Stimulated activated naive B cell treated with anti-CD40 and anti-IgM and Interleukin-4, amounts not matched to agents 10 μg/mL and 1 μg/mL and 100 μg/mL, for 72 hours (primary cell): Measurements from ENCODE around the gene MYO3B.

Source experiments
- ATAC-seq, 2 donors: fragments of 150-1000 bp; cut with Tn5 transposase; replicated peaks; 2 replicates each; pipeline ENCODE4 v1.10.0; 2021; ENCODE audit warnings: moderate library complexity in 1 of 2
- DNase-seq: peaks from one replicate; pipeline ENCODE4 v3.0.0; 2021
- H3K27ac Mint-ChIP-seq: one replicate; pipeline ENCODE4 v1.8.0; 2022; ENCODE audit warnings: mild to moderate bottlenecking, mixed read lengths
- H3K27me3 Mint-ChIP-seq, 2 donors: one replicate each; pipeline ENCODE4 v1.8.0; 2022; ENCODE audit warnings: mixed read lengths in 2 of 2
- H3K36me3 Mint-ChIP-seq, 2 donors: one replicate each; pipeline ENCODE4 v1.8.0; 2022; ENCODE audit warnings: mixed read lengths in 2 of 2, mild to moderate bottlenecking in 1 of 2
- H3K4me1 Mint-ChIP-seq, 2 donors: one replicate each; pipeline ENCODE4 v1.8.0; 2022; ENCODE audit warnings: mixed read lengths in 2 of 2, mild to moderate bottlenecking in 1 of 2
- H3K4me3 Mint-ChIP-seq, 2 donors: one replicate each; pipeline ENCODE4 v1.8.0; 2022; ENCODE audit warnings: mild to moderate bottlenecking in 2 of 2, mixed read lengths in 2 of 2, moderate library complexity in 1 of 2
- H3K9me3 Mint-ChIP-seq, 2 donors: one replicate each; pipeline ENCODE4 v1.8.0; 2022; ENCODE audit warnings: mixed read lengths in 2 of 2, mild to moderate bottlenecking in 1 of 2

The MYO3B gene

DNA sequence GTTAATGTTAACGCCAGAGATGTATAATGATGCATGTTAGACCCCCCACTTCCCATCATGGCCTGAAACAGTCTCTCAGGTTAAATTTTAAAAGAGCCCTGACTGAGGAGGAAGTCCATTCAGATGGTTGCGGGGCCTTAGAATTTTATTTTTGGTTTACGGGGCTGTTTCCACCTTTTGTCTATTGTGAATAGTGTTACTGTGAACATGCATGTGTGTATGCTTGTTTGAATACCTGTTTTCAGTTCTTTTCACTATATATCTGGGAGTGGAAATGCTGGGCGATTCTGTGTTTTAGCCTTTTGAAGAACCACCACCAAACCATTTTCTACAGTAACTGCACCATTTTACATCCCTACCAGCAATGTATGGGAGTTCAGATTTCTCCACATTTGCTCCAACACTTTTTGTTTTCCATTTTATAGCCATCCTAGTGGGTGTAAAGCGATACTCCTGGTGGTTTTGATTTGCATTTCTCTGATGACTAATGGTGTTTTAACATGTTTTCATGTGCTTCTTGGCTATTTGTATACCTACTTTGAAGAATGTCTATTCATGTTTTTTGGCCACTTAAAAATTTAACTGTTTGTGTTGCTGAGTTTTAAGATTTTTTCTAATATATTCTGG lies 133.0 kb downstream of the MYO3B start:
- Mint-ChIP-seq H3K9me3 (no peaks in the 10 kb centered on the region), H3K4me3 (no peak overlapping the region), H3K4me1 (peaks cover 3 to 6% of the 10 kb centered on the region in 2 donors), H3K27ac (no peak overlapping the region), H3K36me3 (no peaks in the 10 kb centered on the region), H3K27me3 (no peaks in the 10 kb centered on the region)
- no peak for ATAC-seq
- DNase-seq: no peak

DNA sequence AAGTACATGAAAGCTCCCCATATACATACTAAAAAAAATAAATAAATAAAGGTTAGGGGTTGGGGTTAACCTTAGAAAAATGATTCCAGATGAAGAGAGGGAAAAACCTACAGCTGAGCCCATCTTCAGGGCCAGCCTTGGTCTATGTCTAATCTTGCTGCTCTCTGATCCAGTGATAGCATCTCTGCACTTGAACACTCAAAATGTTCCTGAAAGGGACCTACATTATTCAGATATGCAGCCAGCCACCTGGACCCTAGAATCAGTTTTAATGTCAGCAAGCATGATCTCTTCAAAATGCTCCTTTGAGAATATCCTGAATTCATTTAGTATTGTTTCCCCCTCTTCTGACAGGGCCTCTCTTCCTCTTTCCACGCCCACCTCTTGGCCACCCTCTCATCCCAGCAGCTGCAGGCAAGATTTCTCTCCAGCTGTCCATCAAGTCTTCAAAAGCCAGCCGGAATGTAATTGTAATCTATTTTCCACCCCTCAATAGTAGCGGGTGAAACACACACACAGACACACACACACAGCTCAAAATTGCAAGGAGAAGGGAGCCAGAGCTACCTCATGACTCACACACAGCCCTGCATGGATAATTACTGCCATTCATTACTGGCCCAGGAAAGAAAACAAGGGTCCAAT lies 135.5 kb downstream of the MYO3B start:
- DNase-seq (no peak), ATAC-seq (peak; percentile 34 to 58)
- H3K27ac Mint-ChIP-seq: no peak overlapping the region
- H3K27me3 Mint-ChIP-seq: peaks cover 4 to 11% of the 10 kb centered on the region in 2 donors
- no peaks in the 10 kb centered on the region for H3K36me3 Mint-ChIP-seq
- no peaks in the 10 kb centered on the region for H3K9me3 Mint-ChIP-seq
- H3K4me1 Mint-ChIP-seq: peaks cover 3 to 6% of the 10 kb centered on the region in 2 donors
- no peak overlapping the region for H3K4me3 Mint-ChIP-seq

DNA sequence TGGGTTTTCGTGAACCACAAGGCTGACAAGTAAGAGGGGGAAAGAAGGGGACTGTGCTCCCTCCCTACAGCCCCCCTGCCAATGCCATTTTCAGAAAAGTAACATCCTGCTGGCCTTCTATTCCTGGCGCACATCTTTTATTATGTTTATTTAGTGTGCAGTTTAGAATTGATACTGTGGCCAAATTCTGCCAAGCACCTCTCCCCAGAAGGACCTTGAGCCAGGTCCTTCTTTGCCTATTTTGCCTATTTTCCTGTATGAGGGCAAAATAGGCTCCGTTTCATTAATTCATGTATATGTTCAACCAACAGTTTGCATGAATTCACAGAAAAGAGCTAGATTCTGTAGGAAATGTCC lies 136.0 kb downstream of the MYO3B start:
- Mint-ChIP-seq H3K27ac (no peak overlapping the region), H3K27me3 (peaks cover 8 to 14% of the 10 kb centered on the region in 2 donors), H3K4me3 (no peak overlapping the region), H3K9me3 (no peaks in the 10 kb centered on the region), H3K36me3 (no peaks in the 10 kb centered on the region), H3K4me1 (peaks cover 3 to 6% of the 10 kb centered on the region in 2 donors)
- DNase-seq (no peak), ATAC-seq (no peak)

DNA sequence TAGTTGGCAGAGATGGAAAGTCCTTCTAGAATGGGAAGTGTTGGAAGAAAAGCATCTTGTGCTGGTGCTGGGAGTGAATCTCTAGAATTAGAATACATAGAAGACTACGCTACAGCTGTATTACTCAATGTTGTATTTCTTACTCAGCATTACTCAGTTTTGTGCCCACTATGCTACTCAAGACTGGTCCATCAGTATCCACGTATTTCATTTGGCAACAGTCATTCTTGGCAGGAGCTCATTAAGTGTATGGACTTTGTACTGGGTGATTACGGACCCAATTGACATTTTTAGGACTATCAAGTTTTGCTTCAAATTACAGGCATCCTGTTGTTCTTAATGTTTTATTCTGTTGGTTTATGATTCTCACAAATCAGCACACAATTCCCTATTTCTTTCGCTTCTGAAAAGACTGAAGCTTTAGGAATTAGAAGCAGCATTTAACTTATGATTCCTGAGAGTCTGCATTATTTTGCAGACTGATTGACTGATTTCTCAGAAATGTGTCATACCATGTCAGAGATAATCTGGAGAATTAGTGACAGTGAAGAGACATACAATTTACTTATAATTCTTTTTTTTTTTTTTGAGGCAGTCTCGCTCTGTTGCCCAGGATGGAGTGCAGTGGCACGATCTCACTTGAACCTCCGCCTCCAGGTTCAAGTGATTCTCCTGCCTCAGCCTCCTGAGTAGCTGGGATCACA lies 136.9 kb downstream of the MYO3B start:
- Mint-ChIP-seq H3K36me3 (no peaks in the 10 kb centered on the region), H3K27ac (no peak overlapping the region), H3K4me3 (no peak overlapping the region), H3K4me1 (peaks cover 3 to 6% of the 10 kb centered on the region in 2 donors), H3K27me3 (peaks cover 8 to 14% of the 10 kb centered on the region in 2 donors), H3K9me3 (peaks cover 0 to 4% of the 10 kb centered on the region in 2 donors)
- DNase-seq: no peak
- no peak for ATAC-seq

DNA sequence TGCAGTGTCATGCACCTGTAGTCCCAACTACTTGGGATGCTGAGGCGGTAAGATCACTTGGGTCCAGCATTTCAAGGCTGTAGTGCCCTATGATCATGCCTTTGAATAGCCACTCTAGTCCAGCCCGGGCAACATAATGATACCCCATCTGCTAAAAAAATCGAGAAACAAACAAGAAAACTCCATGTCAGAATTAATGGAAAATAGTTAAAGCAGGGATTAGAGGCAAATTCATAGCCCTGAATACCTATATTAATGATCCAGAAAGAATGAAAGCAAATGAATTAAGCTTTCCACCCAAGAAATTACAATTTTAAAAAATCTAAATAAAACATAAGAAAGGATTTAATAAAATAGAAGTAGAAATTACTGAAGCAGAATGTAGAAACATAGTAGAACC lies 143.0 kb downstream of the MYO3B start:
- DNase-seq (no peak), ATAC-seq (no peak)
- Mint-ChIP-seq H3K9me3 (peaks cover 0 to 8% of the 10 kb centered on the region in 2 donors), H3K36me3 (peaks cover 0 to 3% of the 10 kb centered on the region in 2 donors), H3K4me3 (no peak overlapping the region), H3K27me3 (peaks cover 12 to 21% of the 10 kb centered on the region in 2 donors), H3K27ac (no peak overlapping the region), H3K4me1 (no peaks in the 10 kb centered on the region)

DNA sequence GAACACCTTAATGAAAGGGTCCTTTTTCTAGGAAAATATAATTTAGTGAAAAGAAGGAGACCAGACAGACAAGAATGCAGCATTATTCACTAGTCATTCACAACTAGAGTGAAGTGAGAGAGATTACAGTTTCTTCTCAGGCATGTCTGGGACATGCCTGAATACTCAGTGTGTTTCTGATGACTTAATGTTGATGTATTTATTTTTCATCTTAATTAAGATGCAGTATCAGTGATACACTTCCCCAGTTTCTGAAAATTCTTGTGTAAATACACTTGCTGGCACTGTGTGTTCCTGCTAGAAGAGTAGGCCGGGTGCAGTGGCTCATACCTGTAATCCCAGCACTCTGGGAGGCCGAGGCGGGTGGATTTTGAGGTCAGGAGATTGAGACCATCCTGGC lies 143.6 kb downstream of the MYO3B start:
- H3K36me3 Mint-ChIP-seq: peaks cover 0 to 3% of the 10 kb centered on the region in 2 donors
- H3K4me3 Mint-ChIP-seq: no peak overlapping the region
- H3K27ac Mint-ChIP-seq: no peak overlapping the region
- no peak for ATAC-seq
- H3K4me1 Mint-ChIP-seq: no peaks in the 10 kb centered on the region
- DNase-seq: no peak
- H3K27me3 Mint-ChIP-seq: peaks cover 12 to 20% of the 10 kb centered on the region in 2 donors
- H3K9me3 Mint-ChIP-seq: peaks cover 0 to 8% of the 10 kb centered on the region in 2 donors

DNA sequence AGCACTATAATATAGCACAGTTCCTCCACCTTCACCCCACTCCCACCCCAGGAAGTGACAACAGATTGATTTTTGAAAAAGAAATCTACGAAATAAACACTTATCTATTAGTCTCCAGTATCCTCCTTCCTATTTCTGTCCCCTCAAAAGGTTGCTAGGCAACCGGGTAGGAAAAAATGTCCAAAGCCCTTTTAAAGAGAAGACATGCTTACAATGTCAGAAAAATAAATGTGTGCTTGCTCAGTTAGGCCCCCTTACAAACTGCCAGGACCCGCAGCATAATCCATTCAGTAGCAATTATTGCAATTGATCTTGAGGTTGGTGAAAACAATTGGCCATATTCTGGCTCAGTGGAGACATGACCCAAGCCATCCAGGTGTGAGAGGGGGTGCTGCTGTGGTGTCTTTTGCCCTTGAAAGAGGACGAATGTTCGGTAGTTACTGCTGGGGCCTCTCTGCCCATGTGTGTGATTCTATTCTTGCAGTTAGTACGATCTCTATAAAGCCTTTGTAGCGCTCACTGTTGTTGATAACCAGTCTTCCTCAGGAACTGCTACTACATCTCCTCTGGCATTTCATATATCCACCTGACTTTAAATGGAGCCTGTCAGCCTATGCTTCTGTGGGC lies 144.3 kb downstream of the MYO3B start:
- H3K27ac Mint-ChIP-seq: peak overlapping the region; percentile 17
- no peak for ATAC-seq
- H3K36me3 Mint-ChIP-seq: peaks cover 0 to 3% of the 10 kb centered on the region in 2 donors
- no peak for DNase-seq
- H3K4me1 Mint-ChIP-seq: no peaks in the 10 kb centered on the region
- H3K9me3 Mint-ChIP-seq: peaks cover 0 to 8% of the 10 kb centered on the region in 2 donors
- peaks cover 12 to 15% of the 10 kb centered on the region in 2 donors for H3K27me3 Mint-ChIP-seq
- H3K4me3 Mint-ChIP-seq: no peak overlapping the region

DNA sequence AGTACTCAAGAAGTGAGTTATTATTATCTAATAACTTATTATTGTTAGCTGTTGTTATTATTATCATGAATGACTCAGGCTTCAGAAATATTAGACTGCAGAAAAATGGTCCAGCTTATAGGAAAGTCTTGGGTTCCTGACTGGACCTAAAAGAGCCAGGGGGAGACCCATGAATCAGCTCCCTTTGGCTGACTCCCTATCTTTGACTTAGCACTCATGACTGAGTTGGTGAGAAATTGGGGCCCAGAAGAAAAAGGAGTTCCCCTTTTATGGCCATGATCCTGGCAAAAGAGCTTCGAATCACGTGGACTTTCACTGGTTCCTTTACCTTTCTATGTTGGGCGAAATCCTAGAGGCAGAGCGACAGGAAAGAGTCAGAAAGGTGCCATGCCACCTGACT lies 145.8 kb downstream of the MYO3B start:
- no peaks in the 10 kb centered on the region for H3K4me1 Mint-ChIP-seq
- peaks cover 5 to 7% of the 10 kb centered on the region in 2 donors for H3K27me3 Mint-ChIP-seq
- H3K9me3 Mint-ChIP-seq: peaks cover 0 to 8% of the 10 kb centered on the region in 2 donors
- H3K36me3 Mint-ChIP-seq: peaks cover 0 to 3% of the 10 kb centered on the region in 2 donors
- ATAC-seq (no peak), DNase-seq (no peak)
- H3K4me3 Mint-ChIP-seq: no peak overlapping the region
- H3K27ac Mint-ChIP-seq: no peak overlapping the region

DNA sequence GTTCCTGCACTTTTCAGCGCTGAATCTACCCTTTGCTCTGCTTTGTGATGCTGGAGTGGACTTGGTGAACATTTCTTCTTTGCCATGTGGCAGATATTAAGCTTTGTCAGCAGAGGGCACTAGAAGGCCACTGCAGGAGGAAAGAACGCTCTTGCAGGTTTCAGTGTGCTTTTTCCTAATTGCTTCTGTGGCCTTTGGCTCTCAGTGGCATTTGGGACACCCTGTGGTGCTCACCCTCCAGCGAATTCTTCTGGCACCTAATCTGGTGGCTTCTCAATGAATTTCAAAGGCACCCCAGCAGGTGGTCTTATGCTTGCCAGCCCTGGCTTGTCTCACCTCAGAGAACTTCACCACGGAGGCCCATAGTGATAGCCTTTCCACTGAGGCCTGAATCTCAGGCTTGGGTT lies 146.7 kb downstream of the MYO3B start:
- Mint-ChIP-seq H3K27me3 (peaks cover 5 to 6% of the 10 kb centered on the region in 2 donors), H3K27ac (peak overlapping the region; percentile 9), H3K4me1 (no peaks in the 10 kb centered on the region), H3K36me3 (peaks cover 0 to 3% of the 10 kb centered on the region in 2 donors), H3K4me3 (no peak overlapping the region), H3K9me3 (peaks cover 0 to 4% of the 10 kb centered on the region in 2 donors)
- ATAC-seq: peak; percentile 55 to 63
- DNase-seq: peak; percentile 6

DNA sequence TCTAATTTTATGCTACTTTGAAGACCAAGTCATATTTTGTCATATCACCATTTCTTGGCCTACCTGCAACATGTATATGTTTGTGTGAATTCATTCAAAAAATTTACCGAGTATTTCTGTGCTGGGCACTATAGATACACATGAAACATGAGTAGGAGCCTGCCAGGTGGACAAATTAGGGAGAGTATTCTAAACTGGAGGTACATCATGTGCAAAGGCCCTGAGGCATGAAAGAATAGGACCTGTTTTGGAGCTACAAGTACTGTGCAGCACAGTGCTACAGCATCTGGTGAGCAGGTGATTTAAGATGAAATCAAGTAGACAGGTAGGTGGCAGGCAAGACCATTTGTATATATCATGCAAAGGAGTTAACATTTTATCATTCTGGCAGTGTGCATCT lies 152.9 kb downstream of the MYO3B start:
- Mint-ChIP-seq H3K27ac (no peak overlapping the region), H3K36me3 (no peaks in the 10 kb centered on the region), H3K4me3 (no peak overlapping the region), H3K4me1 (no peaks in the 10 kb centered on the region), H3K9me3 (peaks cover 2 to 4% of the 10 kb centered on the region in 2 donors), H3K27me3 (peaks cover 0 to 9% of the 10 kb centered on the region in 2 donors)
- ATAC-seq (no peak), DNase-seq (no peak)

DNA sequence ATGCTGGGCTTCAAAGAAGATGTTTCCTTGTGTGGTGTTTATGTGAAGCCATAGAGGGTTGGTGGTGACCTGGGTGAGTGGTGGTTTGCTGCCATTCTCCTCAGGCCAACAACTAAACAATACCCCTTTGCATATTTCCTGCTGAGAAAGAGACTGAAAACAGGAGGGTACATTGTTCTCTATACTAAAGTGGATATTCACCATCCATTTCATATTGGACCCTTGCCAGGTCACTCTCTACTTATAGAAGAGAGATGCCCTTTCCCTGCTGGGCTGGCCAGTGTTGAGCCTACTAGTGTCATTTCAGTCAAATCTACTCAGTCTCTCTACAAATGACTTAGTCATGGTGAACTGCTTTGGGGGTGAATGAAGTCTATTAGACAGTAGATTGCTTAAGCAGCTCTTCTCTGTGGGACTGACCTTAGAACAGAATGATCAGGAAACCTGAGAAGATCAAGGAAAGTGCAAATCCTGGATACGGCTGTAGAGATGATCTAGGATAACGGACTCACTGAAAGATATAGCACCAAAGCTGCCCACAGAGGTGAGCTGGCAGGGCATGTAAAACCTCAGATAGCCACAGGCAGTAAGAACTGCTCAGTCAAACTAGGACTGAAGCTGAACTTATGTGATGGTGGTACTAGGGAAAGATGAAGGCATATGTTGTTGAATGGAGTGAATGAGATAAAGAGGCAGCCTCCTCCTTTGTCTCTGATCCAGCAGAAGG lies 154.9 kb downstream of the MYO3B start:
- H3K36me3 Mint-ChIP-seq: no peaks in the 10 kb centered on the region
- peaks cover 0 to 9% of the 10 kb centered on the region in 2 donors for H3K27me3 Mint-ChIP-seq
- no peak for ATAC-seq
- no peak overlapping the region for H3K27ac Mint-ChIP-seq
- peaks cover 2 to 4% of the 10 kb centered on the region in 2 donors for H3K9me3 Mint-ChIP-seq
- H3K4me1 Mint-ChIP-seq: peaks cover 0 to 4% of the 10 kb centered on the region in 2 donors
- no peak overlapping the region for H3K4me3 Mint-ChIP-seq
- no peak for DNase-seq

DNA sequence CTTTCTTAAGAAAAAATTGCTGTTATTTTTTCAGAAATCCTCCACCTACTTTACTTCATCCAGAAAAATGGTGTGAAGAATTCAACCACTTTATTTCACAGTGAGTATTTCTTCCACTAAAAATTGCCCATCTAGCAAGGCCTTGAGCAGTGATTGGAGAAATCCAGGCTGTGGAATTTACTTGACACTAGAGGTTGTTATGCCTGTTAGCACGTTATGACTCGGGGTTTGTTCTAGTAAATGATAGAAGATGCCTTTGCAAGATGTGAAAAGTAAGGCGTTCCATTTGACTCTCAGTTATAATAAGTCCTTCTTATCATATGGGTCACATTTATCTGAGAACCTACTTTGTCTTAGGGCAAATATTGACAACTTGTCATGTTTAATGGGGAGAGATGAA lies 157.4 kb downstream of the MYO3B start:
- DNase-seq (no peak), ATAC-seq (no peak)
- Mint-ChIP-seq H3K4me1 (peaks cover 0 to 4% of the 10 kb centered on the region in 2 donors), H3K27me3 (peaks cover 0 to 9% of the 10 kb centered on the region in 2 donors), H3K9me3 (peaks cover 2 to 4% of the 10 kb centered on the region in 2 donors), H3K4me3 (no peak overlapping the region), H3K27ac (no peak overlapping the region), H3K36me3 (no peaks in the 10 kb centered on the region)

DNA sequence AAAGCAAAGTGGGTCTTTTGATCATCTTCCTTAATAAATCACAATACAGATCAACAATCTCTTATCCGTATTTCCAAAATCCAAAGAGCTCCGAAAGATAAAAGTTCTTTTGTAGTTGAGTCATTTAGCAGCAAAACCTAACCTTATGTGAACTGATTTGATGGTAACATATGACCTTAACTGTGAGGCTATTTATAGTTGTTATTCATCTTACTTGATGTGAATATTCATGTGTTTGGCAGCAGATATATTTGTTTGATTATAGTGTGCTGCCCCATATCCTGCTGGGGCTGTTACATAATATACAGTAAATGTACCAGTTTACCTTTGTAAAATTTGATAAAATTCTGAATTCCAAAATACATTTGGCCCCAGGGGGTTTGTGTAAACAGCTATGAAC lies 158.5 kb downstream of the MYO3B start:
- peaks cover 0 to 2% of the 10 kb centered on the region in 2 donors for H3K9me3 Mint-ChIP-seq

DNA sequence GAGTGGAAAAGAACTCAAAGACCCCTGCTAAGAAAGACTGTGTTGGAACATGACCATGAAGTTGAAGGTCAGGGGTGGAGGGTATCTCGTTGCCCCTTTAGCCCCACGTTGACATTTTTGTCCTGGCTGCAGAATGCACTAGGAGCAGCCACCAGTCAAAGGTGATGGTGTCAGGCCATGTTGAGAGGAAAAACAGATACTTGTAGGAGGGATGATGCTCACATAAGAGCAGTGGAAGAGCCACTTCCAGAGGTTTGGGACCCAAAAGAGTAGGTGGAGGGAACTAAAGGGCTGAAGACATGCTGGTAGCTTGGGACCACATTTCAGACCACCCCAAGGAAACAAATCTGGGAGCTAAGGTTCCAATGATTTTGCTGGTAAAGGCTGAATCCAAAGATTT lies 159.0 kb downstream of the MYO3B start:
- Mint-ChIP-seq H3K9me3 (no peaks in the 10 kb centered on the region), H3K4me3 (no peak overlapping the region), H3K4me1 (peaks cover 0 to 10% of the 10 kb centered on the region in 2 donors), H3K36me3 (no peaks in the 10 kb centered on the region), H3K27me3 (no peaks in the 10 kb centered on the region), H3K27ac (no peak overlapping the region)
- ATAC-seq: no peak
- DNase-seq: no peak

More for the DNA sequence above, 158.5 kb downstream of the MYO3B start:
- no peak overlapping the region for H3K4me3 Mint-ChIP-seq
- DNase-seq (no peak), ATAC-seq (no peak)
- H3K4me1 Mint-ChIP-seq: peaks cover 0 to 10% of the 10 kb centered on the region in 2 donors
- H3K27me3 Mint-ChIP-seq: peaks cover 0 to 1% of the 10 kb centered on the region in 2 donors
- H3K27ac Mint-ChIP-seq: no peak overlapping the region
- no peaks in the 10 kb centered on the region for H3K36me3 Mint-ChIP-seq
